ENCODE measurements around the gene PHLDB3. TPM values are rescaled to one million over a fixed set of nuclear protein-coding genes. Genes with fewer than 3 reads are reported as not detected.
"Not testable (repeated sequence)": the region's sequence is repeated elsewhere in the genome, so short reads cannot be mapped to it uniquely, and the experiment has no call there.

Gene PHLDB3
- total and polyA plus RNA-seq, 2 of the 4 experiments (the other 2 are of a cell fraction), result 2.9 to 10.6 TPM

DNA sequence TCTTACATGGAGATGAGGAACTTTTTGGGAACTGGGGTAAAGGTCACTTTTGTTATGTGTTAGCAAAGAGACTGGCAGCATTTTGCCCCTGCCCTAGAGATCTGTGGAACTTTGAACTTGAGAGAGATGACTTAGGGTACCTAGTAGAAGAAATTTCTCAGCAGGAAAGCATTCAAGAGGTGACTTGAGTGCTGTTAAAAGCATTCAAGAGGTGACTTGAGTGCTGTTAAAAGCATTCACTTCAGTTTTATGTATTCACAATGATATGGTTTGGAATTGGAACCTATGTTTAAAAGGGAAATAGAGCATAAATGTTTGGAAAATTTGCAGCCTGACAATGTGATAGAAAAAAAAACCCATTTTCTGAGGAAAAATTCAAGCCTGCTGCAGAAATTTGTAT lies 7.9 kb upstream of the PHLDB3 start:
- H3K4ac ChIP-seq (ENCODE audit: low read depth, low read length); H2BK5ac ChIP-seq (ENCODE audit: low read depth, low read length, poor library complexity, severe bottlenecking); H4K8ac ChIP-seq (ENCODE audit: low read depth in 2 of 2, low read length in 2 of 2); H3K23ac ChIP-seq (ENCODE audit: low read depth, low read length); ATAC-seq (ENCODE audit: low read depth); intact Hi-C loops (cut with micrococcal nuclease); H4K20me1 ChIP-seq (ENCODE audit: insufficient read depth, low read length); H3K4me2 ChIP-seq (ENCODE audit: low read depth, low read length); DNase-seq; H2AFZ ChIP-seq (replicated peaks; ENCODE audit: low read length, poor library complexity); dilution Hi-C loops (cut with HindIII; ENCODE audit: low sequenced_read_pairs, unreplicated experiment); H3K56ac ChIP-seq (ENCODE audit: extremely low read depth, insufficient read depth, low read length); H2BK20ac ChIP-seq (ENCODE audit: low read depth, low read length); POLR2A ChIA-PET (ENCODE audit: unreplicated experiment); H3K9ac ChIP-seq (ENCODE audit: low read depth, low read length); BruUV-seq (replicated peaks); H3K4me1 ChIP-seq (ENCODE audit: control insufficient read depth, insufficient read depth, low read length); H3K14ac ChIP-seq (replicated peaks; ENCODE audit: low read depth, low read length); H3K18ac ChIP-seq (ENCODE audit: low read depth, low read length); H3K27ac ChIP-seq (ENCODE audit: insufficient read depth, low read length); H2AK5ac ChIP-seq (ENCODE audit: low read depth, low read length); H2BK120ac ChIP-seq (ENCODE audit: low read depth, low read length); H3K9me3 ChIP-seq (ENCODE audit: control insufficient read depth, insufficient read depth, low read length); in situ Hi-C loops (cut with MboI; ENCODE audit: low sequenced_read_pairs); H3K27me3 ChIP-seq (ENCODE audit: control insufficient read depth, insufficient read depth, low read length); H2BK15ac ChIP-seq (ENCODE audit: low read depth, low read length); H4K5ac ChIP-seq (ENCODE audit: low read depth, low read length); H3K4me3 ChIP-seq (ENCODE audit: insufficient read depth, low read depth, low read length); H2AK9ac ChIP-seq (replicated peaks; ENCODE audit: low read depth, low read length, poor library complexity); H4K91ac ChIP-seq (ENCODE audit: insufficient read depth, low read depth, low read length); CTCF ChIA-PET; H3K9me1 ChIP-seq (ENCODE audit: insufficient read depth, low read length): not testable (repeated sequence)
- H3K79me1 ChIP-seq (ENCODE audit: low read depth in 1 of 2, low read length in 2 of 2), result peaks cover 7 to 16% of the 10 kb centered on the region in 2 experiments; a peak in 3 of 4 replicates
- peaks cover 19% of the 10 kb centered on the region for H3K36me3 ChIP-seq (ENCODE audit: control insufficient read depth, insufficient read depth, low read length)
